NCI-H748 (cell line): ENCODE results near the gene UTP20.
A peak's percentile ranks its signal among the peaks of the same experiment; 100 is the strongest.

ENCODE experiments used
- DNase-seq: peaks from one replicate; lab custom pipeline; 2025; ENCODE audit not compliant: unreplicated experiment; lab: John Stamatoyannopoulos, UW

Gene UTP20

GRCh38 chr12:101280006-101280505, at the start of gene UTP20:
Gene UTP20, plus strand, starts transcription at chr12:101280105. Its CDS starts 178 bp downstream, at chr12:101280283.
- DNase-seq: peak; percentile 89

GRCh38 chr12:101230547-101230946, 49.4 kb upstream of the UTP20 start:
- DNase-seq: no peak

GRCh38 chr12:101231636-101232035, 48.3 kb upstream of the UTP20 start:
- no peak for DNase-seq

- no peak for DNase-seq
Measured at GRCh38 chr12:101235686-101236085, 44.2 kb upstream of the UTP20 start.

GRCh38 chr12:101238306-101238705, 41.6 kb upstream of the UTP20 start:
- no peak for DNase-seq

- DNase-seq: no peak
Measured at GRCh38 chr12:101238800-101239329, 41.0 kb upstream of the UTP20 start.

GRCh38 chr12:101243074-101243473, 36.8 kb upstream of the UTP20 start:
- DNase-seq: no peak

- no peak for DNase-seq
Measured at GRCh38 chr12:101243616-101244015, 36.3 kb upstream of the UTP20 start.

- no peak for DNase-seq
Measured at GRCh38 chr12:101256266-101256665, 23.6 kb upstream of the UTP20 start.

- DNase-seq: no peak
Measured at GRCh38 chr12:101257357-101257756, 22.5 kb upstream of the UTP20 start.

GRCh38 chr12:101267111-101267510, 12.8 kb upstream of the UTP20 start:
- DNase-seq: no peak

- no peak for DNase-seq
Measured at GRCh38 chr12:101276433-101276832, 3.5 kb upstream of the UTP20 start.

GRCh38 chr12:101277443-101277842, 2.5 kb upstream of the UTP20 start:
- peak; percentile 22 for DNase-seq

- peak; percentile 9 for DNase-seq
Measured at GRCh38 chr12:101287357-101287756, 7.5 kb downstream of the UTP20 start.

GRCh38 chr12:101297661-101298060, 17.8 kb downstream of the UTP20 start:
- DNase-seq: no peak

GRCh38 chr12:101298426-101298825, 18.5 kb downstream of the UTP20 start:
- no peak for DNase-seq

- no peak for DNase-seq
Measured at GRCh38 chr12:101299346-101299745, 19.4 kb downstream of the UTP20 start.

- DNase-seq: peak; percentile 4
Measured at GRCh38 chr12:101299931-101300330, 20.0 kb downstream of the UTP20 start.

- DNase-seq: no peak
Measured at GRCh38 chr12:101302741-101303140, 22.8 kb downstream of the UTP20 start.

- DNase-seq: no peak
Measured at GRCh38 chr12:101305226-101305779, 25.4 kb downstream of the UTP20 start.

- DNase-seq: no peak
Measured at GRCh38 chr12:101305794-101306193, 25.9 kb downstream of the UTP20 start.

GRCh38 chr12:101322480-101322879, 42.6 kb downstream of the UTP20 start:
- no peak for DNase-seq

- no peak for DNase-seq
Measured at GRCh38 chr12:101323255-101323654, 43.4 kb downstream of the UTP20 start.
